Stimulated activated CD4-positive, alpha-beta T cell treated with anti-CD3 and anti-CD28 coated beads, Interleukin-12 subunit alpha, Interleukin-12 subunit beta, amount 100 ng/mL, for 48 hours (primary cell): ENCODE data around the gene SCRN2.

Experiments
- DNase-seq, 3 donors: peaks; one replicate each; pipeline ENCODE4 v3.0.0-alpha.2; 2020; ENCODE audit warnings: low read depth in 2 of 3, low spot score in 1 of 3

SCRN2 gene

GRCh38 chr17:47807421-47807820 lies 33.7 kb downstream of the SCRN2 start:
- no peak for DNase-seq

DNA sequence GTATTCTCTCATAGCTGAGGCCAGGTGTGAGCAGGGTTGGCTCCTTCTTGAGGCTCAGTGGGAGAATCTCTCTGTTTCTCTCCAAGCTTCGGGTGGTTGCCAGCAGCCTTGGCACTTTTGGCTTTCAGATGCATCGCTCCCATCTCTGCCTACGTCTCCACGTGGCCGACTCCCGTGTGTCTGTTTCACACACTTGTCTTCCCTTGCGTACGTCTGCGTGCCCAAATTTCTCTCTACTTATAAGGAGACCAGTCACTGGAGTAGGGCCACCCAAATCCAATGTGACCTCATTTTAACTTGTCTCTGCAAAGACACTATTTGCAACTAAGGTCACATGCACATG lies 34.2 kb downstream of the SCRN2 start:
- no peak for DNase-seq

- no peak for DNase-seq
Observed at GRCh38 chr17:47806026-47806912, 34.8 kb downstream of the SCRN2 start.

DNA sequence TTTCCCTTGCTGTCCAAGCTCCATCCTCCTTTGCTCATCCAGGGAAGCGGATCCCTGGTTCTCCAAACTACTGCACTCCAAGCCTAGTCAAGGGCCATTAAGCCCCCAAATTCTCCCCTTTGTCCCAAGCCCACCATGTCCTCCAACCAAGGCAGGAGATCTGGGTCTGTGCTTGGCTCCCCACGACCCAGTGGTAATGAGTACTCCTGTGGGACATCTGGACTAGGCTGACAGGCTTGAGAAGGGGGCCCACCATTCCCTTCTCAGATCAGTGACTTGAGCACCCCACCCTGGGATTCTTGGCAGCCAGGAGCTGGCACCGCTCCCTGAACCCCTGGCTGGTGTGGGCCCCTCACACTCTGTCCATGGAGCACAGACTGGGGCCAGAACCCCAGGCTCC lies 36.6 kb downstream of the SCRN2 start:
- no peak for DNase-seq

GRCh38 chr17:47803751-47804150 lies 37.3 kb downstream of the SCRN2 start:
- DNase-seq, result no peak

- DNase-seq, result no peak
Observed at GRCh38 chr17:47803201-47803600, 37.9 kb downstream of the SCRN2 start.

- peak; percentile 38 to 58 (median 47) for DNase-seq
Observed at GRCh38 chr17:47802341-47803022, 38.6 kb downstream of the SCRN2 start.

- DNase-seq, result no peak
Observed at GRCh38 chr17:47801906-47802305, 39.2 kb downstream of the SCRN2 start.

DNA sequence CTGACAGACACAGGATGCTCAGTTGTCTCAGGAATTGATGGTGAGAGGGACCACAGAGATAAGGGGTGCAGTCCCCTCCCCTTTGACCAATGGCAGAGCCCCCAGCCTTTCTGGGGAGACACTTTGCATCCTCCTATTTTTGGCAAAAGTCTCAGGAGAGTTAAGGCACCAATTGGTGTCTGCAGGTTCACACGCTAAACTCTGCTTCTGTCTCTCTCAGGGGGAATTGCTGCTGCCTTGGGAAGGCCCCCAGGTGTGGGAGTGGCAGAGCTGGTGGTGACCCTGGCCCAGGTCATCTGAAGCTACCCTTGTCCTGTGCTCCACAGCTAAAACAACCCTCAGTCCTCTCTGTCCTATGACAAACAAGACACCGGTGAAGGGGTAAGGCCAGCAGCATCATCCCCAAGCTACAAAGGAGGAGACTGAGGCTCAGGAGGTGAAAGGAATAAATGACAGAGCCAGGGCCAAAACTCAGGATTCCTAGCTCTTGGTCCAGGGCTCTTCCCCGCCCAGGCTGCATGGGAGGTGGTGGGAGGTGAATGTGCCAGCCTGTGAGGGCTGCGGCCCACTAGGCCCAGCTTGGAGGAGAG lies 39.8 kb downstream of the SCRN2 start:
- DNase-seq, result no peak

DNA sequence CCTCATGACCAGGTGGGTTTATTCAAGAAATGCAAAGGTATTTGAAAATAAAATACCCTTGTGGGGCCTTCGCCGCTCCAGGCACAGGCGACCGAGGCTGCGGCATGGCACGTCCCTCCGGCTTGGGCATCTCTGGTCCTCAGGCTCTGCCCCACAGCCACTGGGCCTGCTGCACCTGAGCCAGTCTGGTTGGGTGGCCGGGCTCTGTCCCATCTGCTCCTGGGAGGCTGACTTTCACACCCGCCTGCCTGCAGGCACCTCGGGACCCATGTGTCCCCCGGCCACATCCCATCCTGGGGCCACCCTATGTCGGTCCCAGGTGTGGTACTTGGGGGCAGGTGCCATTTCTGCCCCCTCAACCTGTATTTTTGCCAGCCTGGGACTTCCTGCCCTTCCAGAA lies 40.4 kb downstream of the SCRN2 start:
- DNase-seq, result no peak

GRCh38 chr17:47797797-47798196 lies 43.3 kb downstream of the SCRN2 start:
- DNase-seq, result no peak

DNA sequence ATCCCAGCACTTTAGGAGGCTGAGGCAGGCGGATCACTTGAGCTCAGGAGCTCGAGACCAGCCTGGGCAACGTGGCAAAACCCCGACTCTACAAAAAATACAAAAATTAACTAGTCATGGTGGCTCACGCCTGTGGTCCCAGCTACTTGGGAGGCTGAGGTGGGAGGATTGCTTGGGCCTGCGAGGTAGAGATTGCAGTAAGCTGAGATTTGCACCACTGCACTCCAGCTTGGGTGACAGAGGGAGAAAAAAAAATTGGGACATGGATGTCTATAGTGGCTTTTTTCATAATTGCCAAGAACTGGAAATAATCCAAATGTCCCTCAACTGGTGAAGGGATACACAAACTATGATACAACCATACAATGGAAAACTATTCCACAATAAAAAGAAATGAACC lies 48.1 kb downstream of the SCRN2 start:
- DNase-seq, result no peak

- DNase-seq, result no peak
Observed at GRCh38 chr17:47792457-47792856, 48.6 kb downstream of the SCRN2 start.

DNA sequence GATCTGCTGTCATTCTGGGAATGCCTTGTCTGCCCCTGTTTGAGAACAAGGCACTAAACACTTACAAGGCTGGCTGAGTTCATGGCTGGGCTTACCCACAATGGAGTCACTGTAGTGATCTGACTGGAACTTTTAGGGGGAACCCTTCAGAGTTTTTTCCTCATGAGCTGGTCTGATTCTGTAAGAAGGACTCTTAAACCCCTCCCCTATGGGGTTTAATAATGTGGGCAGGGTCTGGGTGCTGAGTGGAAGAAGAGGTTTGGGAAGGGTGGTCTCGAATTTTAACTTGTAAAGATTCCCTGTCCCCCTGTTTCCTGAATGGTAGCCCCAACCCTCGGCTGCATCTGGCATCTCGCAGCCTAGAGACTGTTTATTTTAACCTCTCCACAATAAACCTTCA lies 50.0 kb downstream of the SCRN2 start:
- DNase-seq, result no peak

GRCh38 chr17:47789611-47790561 lies 51.2 kb downstream of the SCRN2 start:
- DNase-seq, result peak; percentile 21 to 65 (median 35)
